Cardiac muscle cell (in vitro differentiated cells and primary cell): ENCODE measurements around the gene PDCL2. TPM values are rescaled to one million over a fixed set of nuclear protein-coding genes. Genes with fewer than 3 reads are reported as not detected.

ENCODE experiments used
- DNase-seq, 2 donors: peaks; one replicate each; pipeline versions ENCODE4 v3.0.0 to v3.0.0-alpha.2; 2010 to 2017; ENCODE audit warnings: low read depth in 1 of 2, low spot score in 1 of 2
- H3K27ac ChIP-seq: fragments of 200-600 bp; sonication (generic); 2 replicates; pipeline ENCODE4 v1.5.1; 2016
- H3K27me3 ChIP-seq: fragments of 200-600 bp; sonication (generic); 2 replicates; pipeline ENCODE4 v1.6.0; 2016; ENCODE audit warnings: control low read depth
- H3K36me3 ChIP-seq: fragments of 200-600 bp; sonication (generic); 2 replicates; pipeline ENCODE4 v1.5.1; 2016; ENCODE audit warnings: control low read depth
- H3K4me1 ChIP-seq: fragments of 200-600 bp; sonication (generic); 2 replicates; pipeline ENCODE4 v1.8.1; 2017; ENCODE audit warnings: low read depth, mild to moderate bottlenecking, mixed run types
- H3K4me3 ChIP-seq: fragments of 200-600 bp; sonication (generic); 2 replicates; pipeline ENCODE4 v1.5.1; 2016; ENCODE audit warnings: mild to moderate bottlenecking
- H3K9me3 ChIP-seq: fragments of 200-600 bp; sonication (generic); 2 replicates; pipeline ENCODE4 v1.5.1; 2017; ENCODE audit warnings: low read depth, mild to moderate bottlenecking, control low read depth
- polyA plus RNA-seq: library from polyadenylated mRNA; unstranded; fragments of >200 nt; fragmentation: Nextera tagmentation; extraction: Ambion mirVana; gene quantifications from 2 replicates; pipeline ENCODE4 v1.2.1, GENCODE V29; 2016
- total RNA-seq: library from RNA; depleted of rRNA; stranded (reverse); fragments of >200 nt; gene quantifications from 2 replicates; pipeline ENCODE4 v1.2.3, GENCODE V29; 2016
- TF ChIP-seq, protein P1 (sequence below): IDR thresholded peaks from 2 replicates; pipeline ENCODE4 v1.5.1; 2012; ENCODE audit warnings: low read depth, mild to moderate bottlenecking, low read length

Gene PDCL2
- total and polyA plus RNA-seq, 2 experiments from 2014 or later = not detected

DNA sequence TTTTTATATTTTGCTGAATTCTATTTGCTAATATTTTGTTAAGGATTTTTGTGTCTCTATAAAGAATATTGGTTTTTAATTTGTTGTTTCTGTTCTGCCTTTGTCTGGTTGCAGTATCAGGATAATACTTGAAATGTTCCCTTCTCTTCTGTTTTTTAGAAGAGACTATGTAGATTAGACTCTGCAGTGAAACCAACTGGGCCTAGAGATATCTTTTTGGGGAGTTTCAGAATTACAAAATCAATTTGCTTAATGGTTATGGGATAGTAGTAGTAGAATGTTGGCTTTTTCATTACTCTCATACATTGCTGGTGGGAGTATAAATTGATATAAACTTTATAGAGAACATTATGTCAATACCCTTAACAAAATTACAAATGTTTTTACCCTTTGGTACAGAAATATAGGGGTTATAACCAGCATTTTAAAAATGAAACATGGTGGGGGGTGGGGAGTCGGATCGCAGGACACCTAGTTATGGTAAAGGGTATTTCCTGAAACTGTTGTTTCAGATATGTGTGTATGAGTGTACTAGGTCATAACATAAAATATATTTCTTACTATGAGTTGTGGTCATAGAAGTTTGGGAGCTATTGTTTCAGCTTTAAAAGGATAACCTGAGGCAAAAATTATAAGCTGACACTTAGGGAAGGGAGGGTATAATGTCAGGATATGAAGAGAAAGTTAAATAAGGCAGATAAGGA, 74.4 kb downstream of the PDCL2 start:
- Histone ChIP-seq H3K36me3 (no peaks in the 10 kb centered on the region), H3K9me3 (no peaks in the 10 kb centered on the region), H3K4me1 (no peaks in the 10 kb centered on the region), H3K27me3 (no peaks in the 10 kb centered on the region), H3K27ac (no peak overlapping the region), H3K4me3 (no peak overlapping the region)
- DNase-seq = no peak
- TF ChIP-seq, protein P1, sequence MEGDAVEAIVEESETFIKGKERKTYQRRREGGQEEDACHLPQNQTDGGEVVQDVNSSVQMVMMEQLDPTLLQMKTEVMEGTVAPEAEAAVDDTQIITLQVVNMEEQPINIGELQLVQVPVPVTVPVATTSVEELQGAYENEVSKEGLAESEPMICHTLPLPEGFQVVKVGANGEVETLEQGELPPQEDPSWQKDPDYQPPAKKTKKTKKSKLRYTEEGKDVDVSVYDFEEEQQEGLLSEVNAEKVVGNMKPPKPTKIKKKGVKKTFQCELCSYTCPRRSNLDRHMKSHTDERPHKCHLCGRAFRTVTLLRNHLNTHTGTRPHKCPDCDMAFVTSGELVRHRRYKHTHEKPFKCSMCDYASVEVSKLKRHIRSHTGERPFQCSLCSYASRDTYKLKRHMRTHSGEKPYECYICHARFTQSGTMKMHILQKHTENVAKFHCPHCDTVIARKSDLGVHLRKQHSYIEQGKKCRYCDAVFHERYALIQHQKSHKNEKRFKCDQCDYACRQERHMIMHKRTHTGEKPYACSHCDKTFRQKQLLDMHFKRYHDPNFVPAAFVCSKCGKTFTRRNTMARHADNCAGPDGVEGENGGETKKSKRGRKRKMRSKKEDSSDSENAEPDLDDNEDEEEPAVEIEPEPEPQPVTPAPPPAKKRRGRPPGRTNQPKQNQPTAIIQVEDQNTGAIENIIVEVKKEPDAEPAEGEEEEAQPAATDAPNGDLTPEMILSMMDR = no peak

DNA sequence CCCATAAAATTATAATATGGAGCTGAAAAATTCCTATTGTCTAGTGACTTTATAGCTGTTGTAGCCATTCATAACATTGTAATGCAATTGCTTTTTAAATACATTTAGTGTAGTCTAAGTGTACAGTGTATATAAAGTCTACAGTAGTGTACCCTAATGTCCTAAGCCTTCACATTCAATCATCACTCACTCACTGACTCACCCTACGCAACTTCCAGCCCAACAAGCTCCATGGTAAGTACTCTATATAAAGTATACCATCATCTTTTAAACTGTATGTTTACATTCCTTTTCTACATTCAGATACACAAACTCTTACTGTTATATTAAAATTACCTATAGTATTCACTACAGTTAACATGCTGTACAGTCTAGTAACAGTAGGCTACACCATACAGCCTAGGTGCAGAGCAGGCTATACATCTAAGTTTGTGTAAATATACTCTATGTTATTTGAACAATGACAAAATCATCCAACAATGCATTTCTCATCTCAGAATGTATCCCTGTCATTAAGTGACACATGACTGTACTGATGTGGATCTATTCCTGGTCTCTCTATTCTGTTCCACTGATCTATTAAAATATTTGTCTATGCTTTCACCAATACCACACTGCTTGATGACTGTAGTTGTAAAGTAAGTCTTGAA, 79.0 kb downstream of the PDCL2 start:
- Histone ChIP-seq H3K36me3 (no peaks in the 10 kb centered on the region), H3K27ac (no peak overlapping the region), H3K27me3 (no peaks in the 10 kb centered on the region), H3K4me3 (no peak overlapping the region), H3K4me1 (no peaks in the 10 kb centered on the region), H3K9me3 (no peaks in the 10 kb centered on the region)
- DNase-seq = no peak
- TF ChIP-seq, protein P1 = no peak

DNA sequence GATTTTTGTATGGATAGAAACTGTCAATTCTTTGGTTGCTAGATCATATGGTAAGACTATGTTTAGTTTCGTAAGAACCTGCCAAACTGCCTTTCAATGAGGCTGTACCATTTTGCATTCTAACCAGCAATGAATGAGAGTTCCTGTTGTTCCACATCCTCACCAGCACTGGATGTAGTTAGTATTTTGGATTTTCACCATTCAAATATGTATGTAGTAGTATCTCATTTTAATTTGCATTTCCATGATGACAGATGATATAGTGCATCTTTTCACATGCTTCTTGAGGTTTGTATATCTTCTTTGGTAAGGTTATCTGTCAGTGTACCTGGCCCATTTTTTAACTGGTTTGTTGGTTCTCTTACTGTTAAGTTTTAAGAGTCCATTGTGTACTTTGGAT, 80.0 kb downstream of the PDCL2 start:
- Histone ChIP-seq H3K9me3 (no peaks in the 10 kb centered on the region), H3K27me3 (no peaks in the 10 kb centered on the region), H3K27ac (no peak overlapping the region), H3K4me3 (no peak overlapping the region), H3K36me3 (no peaks in the 10 kb centered on the region), H3K4me1 (no peaks in the 10 kb centered on the region)
- TF ChIP-seq, protein P1 = no peak
- no peak for DNase-seq

DNA sequence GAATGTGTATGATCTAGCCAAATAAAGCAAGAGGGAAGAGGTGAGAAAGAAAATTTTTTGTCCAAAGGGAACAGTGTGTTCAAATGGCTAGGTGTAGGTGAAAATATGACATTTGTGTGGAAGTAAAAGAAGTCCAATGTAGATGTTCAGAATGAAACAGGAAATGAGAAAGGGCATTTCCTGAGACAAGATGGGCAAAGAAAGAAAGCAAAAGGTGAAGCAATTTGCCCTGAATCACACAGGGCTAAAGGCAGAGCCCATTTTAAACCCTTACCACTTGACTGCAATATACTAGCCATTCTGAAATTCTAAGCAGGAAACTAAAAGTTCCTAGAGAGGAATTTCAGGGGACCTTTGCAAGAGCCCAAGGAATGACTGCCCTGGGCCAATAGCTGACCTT, 81.4 kb downstream of the PDCL2 start:
- DNase-seq = no peak
- Histone ChIP-seq H3K4me1 (no peaks in the 10 kb centered on the region), H3K4me3 (no peak overlapping the region), H3K9me3 (no peaks in the 10 kb centered on the region), H3K27me3 (no peaks in the 10 kb centered on the region), H3K36me3 (no peaks in the 10 kb centered on the region), H3K27ac (no peak overlapping the region)
- TF ChIP-seq, protein P1 = no peak

DNA sequence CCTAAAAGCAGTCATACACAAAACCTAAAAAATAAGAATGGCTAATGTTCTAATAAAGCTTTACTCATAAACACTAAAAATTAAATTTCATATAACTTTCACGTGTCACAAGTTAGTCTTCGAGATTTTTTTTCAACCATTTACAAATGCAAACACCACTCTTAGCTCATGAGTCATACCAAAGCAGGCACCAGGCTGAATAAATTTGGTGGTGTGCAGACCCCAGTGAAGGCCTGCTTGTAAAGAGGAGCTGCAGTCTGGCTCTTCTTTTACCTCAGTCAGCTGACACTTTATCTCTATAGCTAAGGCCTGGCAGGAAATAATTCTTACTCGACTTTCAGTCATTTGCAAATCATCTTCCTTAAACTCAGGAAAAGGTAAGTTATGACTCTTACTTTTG, 82.8 kb downstream of the PDCL2 start:
- H3K36me3 ChIP-seq = no peaks in the 10 kb centered on the region
- H3K4me1 ChIP-seq = no peaks in the 10 kb centered on the region
- peak overlapping the region; percentile 53 for H3K27ac ChIP-seq
- H3K4me3 ChIP-seq = no peak overlapping the region
- TF ChIP-seq, protein P1 = no peak
- H3K9me3 ChIP-seq = no peaks in the 10 kb centered on the region
- DNase-seq = no peak
- H3K27me3 ChIP-seq = no peaks in the 10 kb centered on the region
